GM06990 (cell line): ENCODE results near the gene CWC15.
"Not testable (repeated sequence)": the region's sequence is repeated elsewhere in the genome, so short reads cannot be mapped to it uniquely, and the experiment has no call there.

ENCODE experiments used
- DNase-seq: peaks from one replicate; pipeline ENCODE4 v3.0.0-alpha.2; 2011; ENCODE audit not compliant: insufficient read length; ENCODE audit errors: extremely low read depth
- H3K27me3 ChIP-seq: replicated peaks from 2 replicates; pipeline ENCODE4 v1.6.0; 2011; ENCODE audit warnings: low read length; ENCODE audit not compliant: control insufficient read depth, insufficient read depth
- H3K36me3 ChIP-seq: 2 replicates; pipeline ENCODE4 v1.5.1; 2011; ENCODE audit warnings: low read length; ENCODE audit not compliant: control insufficient read depth, insufficient read depth
- H3K4me3 ChIP-seq: replicated peaks from 2 replicates; pipeline ENCODE4 v1.5.1; 2011; ENCODE audit warnings: low read depth, mild to moderate bottlenecking, control low read depth, low read length
- CTCF ChIP-seq: IDR thresholded peaks from 2 replicates; pipeline ENCODE4 v1.5.1; 2011; ENCODE audit warnings: low read length, control low read depth, mild to moderate bottlenecking, inconsistent platforms; ENCODE audit not compliant: insufficient read depth, poor library complexity, severe bottlenecking

CWC15 gene

GRCh38 chr11:94922321-94923003 lies 50.9 kb downstream of the CWC15 start:
- Histone ChIP-seq H3K4me3 (no peak overlapping the region), H3K27me3 (no peaks in the 10 kb centered on the region), H3K36me3 (no peaks in the 10 kb centered on the region)
- TF ChIP-seq CTCF: no peak
- no peak for DNase-seq

GRCh38 chr11:94920311-94920710 lies 53.0 kb downstream of the CWC15 start:
- Histone ChIP-seq H3K4me3 (no peak overlapping the region), H3K36me3 (no peaks in the 10 kb centered on the region), H3K27me3 (no peaks in the 10 kb centered on the region)
- TF ChIP-seq CTCF: no peak
- DNase-seq: no peak

GRCh38 chr11:94913718-94914394 lies 59.5 kb downstream of the CWC15 start:
- not testable (repeated sequence) for H3K36me3 ChIP-seq, H3K27me3 ChIP-seq, DNase-seq, H3K4me3 ChIP-seq

GRCh38 chr11:94912806-94913205 lies 60.5 kb downstream of the CWC15 start:
- TF ChIP-seq CTCF: no peak
- H3K27me3 ChIP-seq: no peaks in the 10 kb centered on the region
- no peaks in the 10 kb centered on the region for H3K36me3 ChIP-seq
- DNase-seq: no peak
- no peak overlapping the region for H3K4me3 ChIP-seq
